ENCODE data around the gene DACT2.

GRCh38 chr6:168285456-168285855 is 34.1 kb downstream of the DACT2 start:
- TF ChIP-seq ARNT (IDR thresholded peaks at IDR 0.05) (no peak), SP1 (IDR thresholded peaks at IDR 0.05) (no peak), L3MBTL2 (conservative IDR thresholded peaks at IDR 0.05) (no peak), TARDBP (IDR thresholded peaks at IDR 0.05) (no peak), ZNF384 (IDR thresholded peaks at IDR 0.05) (no peak), SUZ12 (IDR thresholded peaks at IDR 0.05) (no peak), BHLHE40 (IDR thresholded peaks at IDR 0.05; ENCODE audit: borderline replicate concordance) (no peak), ELF4 (IDR thresholded peaks at IDR 0.05) (no peak), CTBP1 (IDR thresholded peaks at IDR 0.05; ENCODE audit: borderline replicate concordance) (no peak), HDGF (IDR thresholded peaks at IDR 0.05; ENCODE audit: borderline replicate concordance) (no peak), FOXM1 (IDR thresholded peaks at IDR 0.05; ENCODE audit: borderline replicate concordance) (no peak)
